RWPE2 (cell line): ENCODE data around the gene CRAT.

Source experiments
- ATAC-seq: fragments of 200-7000 bp; cut with Tn5 transposase; 3 replicates; pipeline ENCODE4 v1.9.1; 2021; ENCODE audit warnings: low read depth
- DNase-seq: peaks from one replicate; pipeline ENCODE4 v3.0.0-alpha.2; 2020; ENCODE audit warnings: low spot score
- H3K27ac ChIP-seq: fragments of 450-650 bp; 2 replicates; pipeline ENCODE4 v1.5.1; 2017; ENCODE audit warnings: mild to moderate bottlenecking; ENCODE audit not compliant: poor library complexity, severe bottlenecking
- H3K27me3 ChIP-seq: fragments of 250-450 bp; sonication (Bioruptor Pico); 2 replicates; pipeline ENCODE4 v1.5.1; 2021; ENCODE audit warnings: mild to moderate bottlenecking, moderate library complexity; ENCODE audit not compliant: insufficient read depth, poor library complexity, severe bottlenecking
- H3K36me3 ChIP-seq: fragments of 250-450 bp; sonication (Bioruptor Pico); 2 replicates; pipeline ENCODE4 v1.5.1; 2020; ENCODE audit warnings: low read depth, mild to moderate bottlenecking, moderate library complexity
- H3K4me1 ChIP-seq: fragments of 250-450 bp; sonication (Bioruptor Pico); 2 replicates; pipeline ENCODE4 v1.5.1; 2021; ENCODE audit warnings: mild to moderate bottlenecking, moderate library complexity; ENCODE audit not compliant: insufficient read depth, poor library complexity, severe bottlenecking
- H3K4me3 ChIP-seq: fragments of 250-450 bp; sonication (Bioruptor Pico); 2 replicates; pipeline ENCODE4 v1.5.1; 2021; ENCODE audit warnings: mild to moderate bottlenecking, moderate library complexity; ENCODE audit not compliant: severe bottlenecking
- H3K9me3 ChIP-seq: fragments of 250-450 bp; sonication (Bioruptor Pico); 2 replicates; pipeline ENCODE4 v1.5.1; 2021; ENCODE audit warnings: mild to moderate bottlenecking, moderate library complexity; ENCODE audit not compliant: severe bottlenecking
- TF ChIP-seq, protein P1 (sequence below): fragments of 450-650 bp; IDR thresholded peaks from one replicate; pipeline ENCODE4 v1.5.1; 2017; ENCODE audit warnings: mild to moderate bottlenecking, moderate library complexity; ENCODE audit not compliant: poor library complexity, severe bottlenecking

The CRAT gene

DNA sequence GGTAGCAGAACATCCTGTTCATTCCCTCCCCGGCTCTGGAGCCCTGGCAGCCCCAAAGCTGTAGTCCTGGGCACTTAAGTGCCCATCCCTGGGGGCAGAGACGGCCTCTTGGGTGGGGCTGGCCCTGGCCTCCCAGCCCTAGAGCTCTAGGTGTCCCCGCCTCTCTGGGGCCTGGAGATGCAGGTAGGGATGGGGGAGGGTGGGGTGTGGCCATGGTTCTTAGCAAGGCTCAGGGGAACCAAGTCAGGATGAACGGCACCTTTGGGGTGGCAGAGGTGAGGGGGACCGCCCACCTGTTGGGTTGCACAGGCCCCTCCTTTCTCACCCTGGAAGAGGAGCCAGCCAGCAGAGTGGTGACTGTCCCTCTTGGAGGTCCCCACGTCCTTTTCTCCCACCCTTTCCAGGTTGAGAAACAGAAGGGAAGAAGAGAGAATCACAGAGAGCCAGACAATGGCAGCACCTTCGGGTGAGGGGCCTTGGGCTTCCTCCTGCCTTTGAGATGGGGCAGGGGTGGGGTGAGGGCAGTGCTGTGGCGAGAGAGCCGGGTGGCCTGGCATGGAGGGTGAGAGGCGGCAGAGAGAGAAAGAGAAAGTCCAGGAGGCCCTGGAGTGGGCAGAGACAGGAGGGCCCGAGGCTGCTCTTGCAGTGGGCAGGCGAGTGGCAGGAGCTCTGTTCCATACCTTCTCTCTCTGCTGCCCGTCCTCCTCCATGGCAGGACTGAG, 2.3 kb downstream of the CRAT start:
- H3K27ac ChIP-seq = no peak overlapping the region
- H3K4me1 ChIP-seq = peaks cover 4% of the 10 kb centered on the region
- no peaks in the 10 kb centered on the region for H3K27me3 ChIP-seq
- no peaks in the 10 kb centered on the region for H3K36me3 ChIP-seq
- TF ChIP-seq, protein P1, sequence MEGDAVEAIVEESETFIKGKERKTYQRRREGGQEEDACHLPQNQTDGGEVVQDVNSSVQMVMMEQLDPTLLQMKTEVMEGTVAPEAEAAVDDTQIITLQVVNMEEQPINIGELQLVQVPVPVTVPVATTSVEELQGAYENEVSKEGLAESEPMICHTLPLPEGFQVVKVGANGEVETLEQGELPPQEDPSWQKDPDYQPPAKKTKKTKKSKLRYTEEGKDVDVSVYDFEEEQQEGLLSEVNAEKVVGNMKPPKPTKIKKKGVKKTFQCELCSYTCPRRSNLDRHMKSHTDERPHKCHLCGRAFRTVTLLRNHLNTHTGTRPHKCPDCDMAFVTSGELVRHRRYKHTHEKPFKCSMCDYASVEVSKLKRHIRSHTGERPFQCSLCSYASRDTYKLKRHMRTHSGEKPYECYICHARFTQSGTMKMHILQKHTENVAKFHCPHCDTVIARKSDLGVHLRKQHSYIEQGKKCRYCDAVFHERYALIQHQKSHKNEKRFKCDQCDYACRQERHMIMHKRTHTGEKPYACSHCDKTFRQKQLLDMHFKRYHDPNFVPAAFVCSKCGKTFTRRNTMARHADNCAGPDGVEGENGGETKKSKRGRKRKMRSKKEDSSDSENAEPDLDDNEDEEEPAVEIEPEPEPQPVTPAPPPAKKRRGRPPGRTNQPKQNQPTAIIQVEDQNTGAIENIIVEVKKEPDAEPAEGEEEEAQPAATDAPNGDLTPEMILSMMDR = no peak
- DNase-seq (no peak), ATAC-seq (no peak)
- H3K4me3 ChIP-seq = no peak overlapping the region
- no peaks in the 10 kb centered on the region for H3K9me3 ChIP-seq

DNA sequence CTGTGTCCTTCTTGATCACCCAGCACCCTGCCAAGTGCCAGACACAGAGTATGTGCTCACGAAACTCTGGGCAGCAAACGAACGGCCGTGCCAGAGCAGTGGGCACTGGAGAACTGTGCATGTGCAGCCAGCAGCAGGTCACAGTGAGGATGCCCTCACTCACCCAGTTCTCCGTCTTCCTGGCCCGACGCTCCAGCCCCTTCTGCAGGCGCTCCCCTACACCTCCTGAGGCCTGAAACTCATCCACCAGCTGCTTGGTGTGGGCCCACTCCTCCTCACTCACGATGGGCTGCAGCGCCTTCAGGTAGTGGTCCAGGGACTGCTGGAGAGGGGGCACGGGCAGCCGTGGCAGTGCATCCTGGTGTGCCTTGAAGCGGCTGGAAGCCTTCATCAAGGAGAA, 2.9 kb downstream of the CRAT start:
- DNase-seq (no peak), ATAC-seq (no peak)
- TF ChIP-seq, protein P1 = no peak
- Histone ChIP-seq H3K36me3 (no peaks in the 10 kb centered on the region), H3K4me1 (peaks cover 7% of the 10 kb centered on the region), H3K27me3 (no peaks in the 10 kb centered on the region), H3K27ac (no peak overlapping the region), H3K4me3 (no peak overlapping the region), H3K9me3 (no peaks in the 10 kb centered on the region)

DNA sequence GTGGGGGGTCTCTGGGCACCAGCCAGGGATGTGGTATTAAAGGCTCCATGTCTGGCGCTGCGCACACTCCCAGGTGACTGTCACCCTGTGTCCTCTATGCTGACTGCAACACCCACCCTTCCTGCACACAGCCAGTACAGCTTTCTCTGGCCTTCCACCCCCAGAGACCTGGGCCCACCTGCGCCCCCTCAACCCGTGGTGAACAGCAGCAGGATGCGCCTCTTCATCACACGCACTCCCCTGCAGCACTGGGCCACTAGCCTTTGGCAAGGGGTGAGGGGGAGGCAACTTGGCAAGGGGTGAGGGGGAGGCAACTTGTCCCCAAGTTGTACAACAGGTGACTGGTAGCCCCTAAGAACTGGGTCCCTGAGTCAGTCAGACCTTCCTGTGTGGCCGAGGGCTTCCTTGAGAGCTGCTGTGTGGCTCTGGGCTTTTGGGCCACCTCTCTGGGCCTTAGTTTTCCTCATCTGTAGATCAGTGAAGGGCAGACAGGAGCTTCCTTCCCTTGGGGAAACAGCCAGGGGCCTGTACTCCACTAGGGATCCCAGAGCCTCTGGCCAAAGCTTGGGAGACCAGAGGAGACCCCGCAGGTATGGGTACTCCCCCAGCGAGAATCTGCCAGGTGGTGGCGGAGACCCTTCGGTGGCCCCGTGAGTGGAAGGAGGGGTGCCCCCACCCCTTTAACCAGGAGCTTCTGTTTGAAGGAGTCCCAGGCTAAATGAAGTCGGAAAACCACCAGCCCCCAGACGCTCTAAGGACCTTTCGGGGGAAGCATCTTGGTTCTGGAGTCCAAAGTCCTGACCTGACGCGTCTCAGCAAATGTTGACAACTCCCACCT, 4.5 kb downstream of the CRAT start:
- DNase-seq (no peak), ATAC-seq (no peak)
- H3K9me3 ChIP-seq = no peaks in the 10 kb centered on the region
- no peak overlapping the region for H3K27ac ChIP-seq
- H3K27me3 ChIP-seq = no peaks in the 10 kb centered on the region
- peaks cover 5% of the 10 kb centered on the region for H3K4me1 ChIP-seq
- TF ChIP-seq, protein P1 = no peak
- no peaks in the 10 kb centered on the region for H3K36me3 ChIP-seq
- H3K4me3 ChIP-seq = no peak overlapping the region

DNA sequence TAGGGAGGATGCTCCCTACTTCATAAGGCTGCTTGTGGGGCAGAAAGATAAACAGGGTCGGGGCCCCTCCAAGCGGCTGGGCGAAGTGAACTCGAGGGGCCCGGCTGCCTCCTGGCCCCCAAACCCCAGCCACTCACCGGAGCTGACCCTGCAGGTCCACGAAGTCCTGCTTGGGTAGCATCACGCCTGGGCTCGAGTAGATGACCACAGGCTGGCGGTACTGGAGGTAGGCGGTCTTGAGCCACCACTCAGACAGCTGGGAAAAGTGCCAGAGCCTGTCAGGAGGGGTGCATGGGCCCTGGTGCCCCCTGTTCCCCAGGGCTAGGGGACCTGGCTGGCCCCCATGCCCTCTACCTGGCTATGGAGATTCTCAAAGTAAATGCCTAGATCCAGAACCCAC, 6.5 kb downstream of the CRAT start:
- H3K4me1 ChIP-seq = peaks cover 5% of the 10 kb centered on the region
- no peaks in the 10 kb centered on the region for H3K36me3 ChIP-seq
- TF ChIP-seq, protein P1 = no peak
- ATAC-seq (no peak), DNase-seq (no peak)
- H3K27me3 ChIP-seq = no peaks in the 10 kb centered on the region
- H3K4me3 ChIP-seq = no peak overlapping the region
- no peaks in the 10 kb centered on the region for H3K9me3 ChIP-seq
- H3K27ac ChIP-seq = no peak overlapping the region

DNA sequence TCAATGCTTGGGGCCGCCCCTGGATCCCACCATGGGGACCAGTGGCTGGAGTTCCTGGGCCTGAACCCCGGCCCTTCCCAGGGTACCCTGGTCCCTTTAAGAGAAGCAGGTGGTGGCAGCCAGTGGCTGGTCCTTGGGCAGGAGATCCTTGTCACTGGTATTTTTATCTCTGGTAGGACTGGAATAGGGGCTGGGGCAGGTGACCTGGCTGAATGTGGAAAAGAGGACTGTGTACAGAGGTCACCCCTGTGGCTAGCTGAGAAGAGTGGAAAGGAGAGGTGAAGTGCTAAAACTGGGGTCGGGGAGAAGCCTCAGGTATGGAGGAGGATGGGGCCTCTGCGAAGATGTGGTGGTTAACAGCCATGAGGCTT, 7.0 kb downstream of the CRAT start:
- H3K9me3 ChIP-seq = no peaks in the 10 kb centered on the region
- no peak for ATAC-seq
- TF ChIP-seq, protein P1 = no peak

More for the DNA sequence above, 7.0 kb downstream of the CRAT start:
- no peaks in the 10 kb centered on the region for H3K36me3 ChIP-seq
- DNase-seq = no peak
- no peak overlapping the region for H3K27ac ChIP-seq
- H3K4me3 ChIP-seq = no peak overlapping the region
- H3K27me3 ChIP-seq = no peaks in the 10 kb centered on the region
- peaks cover 5% of the 10 kb centered on the region for H3K4me1 ChIP-seq
